C4-2B (cell line): ENCODE data around the gene GRIP2.

ENCODE experiments used
- CTCF ChIP-seq: fragments of 450-650 bp; conservative IDR thresholded peaks from 2 replicates; pipeline ENCODE4 v1.5.1; 2017; ENCODE audit warnings: mild to moderate bottlenecking
- ZFX ChIP-seq: fragments of 450-650 bp; IDR thresholded peaks from 2 replicates; pipeline ENCODE4 v1.6.1; 2017

- TF ChIP-seq CTCF = no peak
- no peak for TF ChIP-seq ZFX
These were observed 28.4 kb downstream of the GRIP2 start for GRCh38 chr3:14511623-14512280.
